GM12872 (cell line): ENCODE results near the gene NCSTN.
A peak's percentile ranks its signal among the peaks of the same experiment; 100 is the strongest.

Experiments used
- TF ChIP-seq, protein P1 (sequence below): IDR thresholded peaks from 3 replicates; pipeline ENCODE4 v1.5.1; 2011; ENCODE audit warnings: low read depth, mild to moderate bottlenecking, low read length, moderate library complexity; ENCODE audit not compliant: insufficient read depth

NCSTN gene

DNA sequence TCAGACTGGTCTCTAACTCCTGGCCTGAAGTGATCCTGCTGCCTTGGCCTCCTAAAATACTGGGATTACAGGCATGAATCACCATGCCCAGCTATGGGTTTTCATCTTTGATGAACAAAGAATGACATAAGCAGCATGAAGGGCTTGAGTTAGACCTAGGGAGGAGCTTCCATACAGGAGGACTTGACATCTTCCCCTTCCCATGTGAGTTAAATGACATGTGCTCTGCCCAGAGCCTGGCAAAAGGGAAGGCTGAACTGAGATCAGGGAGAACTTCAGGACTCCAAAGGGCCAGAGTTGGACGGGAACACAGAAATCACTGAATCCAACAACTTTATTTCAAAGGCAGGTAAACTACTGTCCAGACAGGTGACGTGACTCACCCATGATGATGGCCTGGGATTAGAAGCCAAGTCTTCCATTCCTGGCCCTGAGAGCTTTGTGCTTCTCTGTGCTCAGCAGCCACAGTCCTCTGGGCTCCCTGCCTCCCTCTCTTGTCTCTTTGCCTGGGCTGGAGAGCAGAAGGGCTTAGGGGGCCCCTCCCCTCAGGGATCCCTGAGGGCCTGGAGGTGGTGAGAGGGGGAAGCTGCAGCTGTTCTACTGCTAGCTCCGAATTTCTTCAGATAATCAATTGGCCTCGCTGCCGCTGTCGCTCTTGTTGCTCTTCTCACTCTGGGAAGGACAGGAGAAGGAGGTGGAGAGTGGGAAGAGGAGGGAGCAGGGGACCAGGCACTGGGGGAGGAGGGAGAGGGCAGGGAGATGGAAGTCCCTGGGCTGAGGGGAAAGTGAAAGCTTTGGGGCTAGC lies 31.3 kb downstream of the NCSTN start:
- TF ChIP-seq, protein P1, sequence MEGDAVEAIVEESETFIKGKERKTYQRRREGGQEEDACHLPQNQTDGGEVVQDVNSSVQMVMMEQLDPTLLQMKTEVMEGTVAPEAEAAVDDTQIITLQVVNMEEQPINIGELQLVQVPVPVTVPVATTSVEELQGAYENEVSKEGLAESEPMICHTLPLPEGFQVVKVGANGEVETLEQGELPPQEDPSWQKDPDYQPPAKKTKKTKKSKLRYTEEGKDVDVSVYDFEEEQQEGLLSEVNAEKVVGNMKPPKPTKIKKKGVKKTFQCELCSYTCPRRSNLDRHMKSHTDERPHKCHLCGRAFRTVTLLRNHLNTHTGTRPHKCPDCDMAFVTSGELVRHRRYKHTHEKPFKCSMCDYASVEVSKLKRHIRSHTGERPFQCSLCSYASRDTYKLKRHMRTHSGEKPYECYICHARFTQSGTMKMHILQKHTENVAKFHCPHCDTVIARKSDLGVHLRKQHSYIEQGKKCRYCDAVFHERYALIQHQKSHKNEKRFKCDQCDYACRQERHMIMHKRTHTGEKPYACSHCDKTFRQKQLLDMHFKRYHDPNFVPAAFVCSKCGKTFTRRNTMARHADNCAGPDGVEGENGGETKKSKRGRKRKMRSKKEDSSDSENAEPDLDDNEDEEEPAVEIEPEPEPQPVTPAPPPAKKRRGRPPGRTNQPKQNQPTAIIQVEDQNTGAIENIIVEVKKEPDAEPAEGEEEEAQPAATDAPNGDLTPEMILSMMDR = no peak

DNA sequence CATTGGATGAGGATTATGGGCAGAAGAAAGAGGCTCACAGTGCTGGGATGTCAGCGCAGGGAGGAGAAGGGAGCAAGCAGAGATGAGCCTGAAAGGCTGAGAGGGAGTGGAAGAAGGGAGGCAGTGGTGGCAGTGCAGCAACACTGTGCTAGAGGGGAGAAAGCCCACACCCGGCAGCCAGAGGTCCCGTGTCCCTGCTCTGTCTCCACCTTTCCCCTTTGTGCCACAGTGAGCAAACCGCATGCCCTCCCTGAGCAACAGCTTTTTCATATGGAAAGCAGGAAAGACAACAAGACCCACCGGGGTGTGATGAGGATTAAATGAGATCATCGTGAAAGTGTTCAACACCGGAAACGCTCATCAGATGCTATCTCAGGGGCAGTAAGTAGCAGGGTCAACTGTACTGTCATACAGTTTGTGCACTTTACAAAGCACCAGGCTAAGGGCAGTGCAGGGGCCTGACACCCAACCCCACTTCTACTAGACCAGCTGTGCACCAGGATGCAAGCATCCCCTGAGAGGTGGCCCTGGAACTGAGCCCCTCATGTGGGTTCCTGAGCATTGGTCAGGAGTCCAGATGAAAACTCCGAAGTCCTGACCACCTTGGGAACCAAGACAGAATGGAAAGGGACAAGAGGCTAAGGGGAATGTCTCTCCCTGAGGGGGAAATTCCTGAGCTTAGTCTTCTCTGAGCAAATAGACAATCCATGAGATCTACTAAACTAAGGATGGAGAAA lies 32.8 kb downstream of the NCSTN start:
- TF ChIP-seq, protein P1 = no peak

DNA sequence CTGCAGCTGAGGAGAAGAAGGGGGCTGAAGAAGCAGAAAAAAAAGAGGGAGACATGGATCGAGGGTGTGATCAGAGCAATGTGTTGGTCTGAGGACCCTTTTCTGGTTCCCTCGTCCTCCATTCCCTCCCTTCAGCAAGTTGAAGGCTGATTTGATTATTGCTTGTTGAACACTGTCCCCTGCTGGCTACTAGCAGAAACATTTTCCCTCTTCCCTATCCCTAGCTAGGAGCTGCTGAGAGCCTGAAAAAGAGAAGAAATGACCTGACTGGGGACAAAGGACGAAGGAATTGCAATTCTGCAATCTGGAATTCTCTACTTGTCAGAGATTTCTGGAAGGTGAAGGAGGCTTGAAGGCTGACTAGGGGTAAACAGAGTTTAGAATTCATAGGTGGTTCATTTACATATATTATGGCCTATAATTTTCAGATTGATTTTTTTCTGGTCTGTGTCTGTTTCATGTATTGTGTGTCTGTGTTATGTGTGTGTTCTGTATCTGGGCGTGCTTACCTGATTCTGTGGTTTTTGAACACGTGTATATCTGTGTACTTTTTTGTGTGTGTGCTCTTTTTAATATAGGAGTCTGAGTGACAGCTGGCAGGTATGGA lies 33.4 kb downstream of the NCSTN start:
- TF ChIP-seq, protein P1 = peak; percentile 99

DNA sequence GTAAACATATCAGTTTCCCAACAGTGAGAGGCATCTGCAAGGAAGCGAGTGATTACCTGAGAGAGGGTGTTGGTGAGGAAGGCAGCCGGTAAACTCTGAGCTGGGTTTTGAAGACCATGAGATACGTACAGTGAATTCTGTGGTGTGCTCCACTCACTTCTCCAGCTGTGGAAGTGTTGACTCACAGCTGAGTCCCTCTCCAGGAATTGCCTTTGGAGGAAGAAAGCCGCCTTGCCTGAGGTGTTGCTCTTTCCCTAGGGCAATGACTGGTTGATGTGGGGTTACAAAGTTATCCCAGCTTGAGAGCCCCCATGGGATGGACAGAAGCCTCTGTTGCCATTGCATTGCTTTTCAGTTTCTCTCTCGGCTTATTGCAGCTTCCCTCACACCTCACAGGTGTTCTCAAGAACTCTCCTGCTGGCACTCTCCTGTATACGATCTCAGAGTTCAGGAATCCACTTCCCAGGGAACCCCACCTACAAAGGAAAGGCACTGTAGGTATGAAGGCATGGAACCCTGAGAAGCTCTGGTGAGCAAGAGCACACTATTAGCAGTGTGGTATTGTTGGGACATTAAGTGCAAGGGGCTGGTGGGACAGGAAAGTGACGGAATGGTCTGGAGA lies 34.5 kb downstream of the NCSTN start:
- TF ChIP-seq, protein P1 = no peak

DNA sequence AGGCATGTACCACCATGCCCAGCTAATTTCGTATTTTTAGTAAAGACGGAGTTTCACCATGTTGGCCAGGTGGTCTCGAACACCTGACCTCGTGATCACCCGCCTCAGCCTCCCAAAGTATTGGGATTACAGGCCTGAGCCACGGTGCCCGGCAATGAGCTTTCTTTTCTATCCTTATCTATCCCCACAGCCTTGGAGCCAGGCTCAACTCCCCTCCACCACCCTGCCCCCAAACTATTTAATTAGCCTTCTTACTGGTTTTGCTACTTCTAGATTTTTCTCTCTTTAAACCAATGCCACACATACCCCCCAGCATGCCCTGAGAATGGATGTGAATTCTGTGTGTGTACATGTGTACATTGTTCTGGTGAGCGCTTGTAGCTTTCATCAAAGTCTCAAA lies 51.5 kb downstream of the NCSTN start:
- TF ChIP-seq, protein P1 = no peak

DNA sequence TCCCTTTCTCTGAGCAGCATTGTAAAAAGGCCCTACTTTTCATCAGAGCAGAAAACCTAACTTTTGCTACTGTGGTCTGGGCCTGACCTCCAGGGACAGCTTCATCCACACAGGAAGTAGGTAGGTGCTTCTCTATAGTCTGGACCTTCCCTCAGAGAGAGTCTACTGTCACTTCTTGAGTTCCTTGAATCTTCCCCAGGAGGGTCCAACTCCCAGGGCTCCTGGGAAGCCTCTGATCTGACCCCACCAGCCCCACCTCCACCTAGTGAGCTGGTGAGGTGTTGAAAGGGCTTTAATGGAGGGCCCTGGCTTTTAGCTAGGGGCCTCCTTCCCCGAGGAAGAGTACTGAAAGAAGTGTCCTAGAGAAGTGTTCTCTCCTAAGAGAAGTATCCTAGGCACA lies 54.5 kb downstream of the NCSTN start:
- TF ChIP-seq, protein P1 = no peak

DNA sequence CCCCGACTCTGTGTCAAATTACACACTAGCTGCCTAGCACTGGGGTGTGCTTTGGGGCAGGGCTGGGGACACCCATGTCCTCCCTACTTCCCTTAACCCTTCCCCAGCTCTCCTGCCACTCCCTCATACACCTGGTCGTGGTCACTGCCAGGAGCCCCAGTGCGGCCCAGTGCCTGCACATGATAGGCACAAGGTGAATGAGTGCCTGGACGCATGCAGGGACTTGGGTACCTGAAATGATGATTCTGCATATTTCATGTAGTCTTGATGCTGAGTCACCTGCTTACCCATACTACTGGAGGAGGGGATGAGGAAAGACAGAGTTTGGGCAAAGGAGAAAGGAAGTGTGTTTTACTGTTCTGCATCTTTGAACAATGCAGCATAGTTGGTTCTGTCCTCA lies 55.6 kb downstream of the NCSTN start:
- TF ChIP-seq, protein P1 = no peak
